CD1c-positive myeloid dendritic cell (primary cell): ENCODE data around the gene SEL1L3.
"Not testable (repeated sequence)": the region's sequence is repeated elsewhere in the genome, so short reads cannot be mapped to it uniquely, and the experiment has no call there.

Experiments
- DNase-seq: peaks from one replicate; pipeline ENCODE4 v3.0.0-alpha.2; 2016; ENCODE audit errors: extremely low spot score

SEL1L3 gene

GRCh38 chr4:25879991-25880651 lies 17.3 kb upstream of the SEL1L3 start:
- DNase-seq = peak; percentile 80

DNA sequence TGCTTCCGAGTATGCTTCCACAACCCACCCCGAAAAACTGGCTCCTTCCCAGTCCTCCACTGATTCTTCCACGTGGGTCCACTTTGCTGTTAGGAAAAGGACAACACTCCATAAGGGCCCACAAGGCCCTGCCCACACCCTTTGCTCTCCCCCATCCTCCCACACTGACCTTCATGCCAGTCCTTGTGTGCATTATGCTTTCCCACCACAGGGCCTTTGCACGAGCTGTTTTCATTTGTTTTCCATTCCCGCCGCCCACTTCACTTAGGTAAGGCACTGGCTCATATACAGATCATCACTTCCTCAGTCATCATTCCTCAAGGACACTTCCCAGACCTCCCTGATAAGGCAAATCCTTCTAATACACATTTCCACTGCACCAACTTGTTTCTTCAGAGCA lies 16.8 kb upstream of the SEL1L3 start:
- DNase-seq = peak; percentile 48

DNA sequence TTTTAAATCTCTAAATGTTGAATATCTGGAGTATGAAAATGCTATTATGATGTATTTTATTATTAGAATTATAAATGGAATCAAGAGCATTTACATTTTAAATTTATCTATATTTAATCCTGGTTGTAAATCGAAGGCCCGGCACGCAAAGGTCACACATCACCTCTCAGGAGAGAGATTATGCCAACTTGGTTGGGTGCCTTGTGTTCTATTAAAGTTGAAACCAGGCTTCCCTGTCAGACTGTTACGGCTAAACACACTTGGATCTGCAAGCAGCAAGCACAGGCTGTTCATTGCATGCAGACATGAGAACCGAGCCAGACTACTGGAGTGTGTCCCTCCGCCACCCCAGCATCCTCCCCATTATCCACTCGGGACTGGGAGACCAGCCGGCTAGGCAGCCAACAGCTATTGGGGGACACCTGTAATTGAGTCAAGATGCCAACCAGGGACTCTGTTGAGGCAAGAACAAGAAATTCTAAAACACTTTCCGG lies 16.4 kb upstream of the SEL1L3 start:
- DNase-seq = no peak

- DNase-seq = peak; percentile 18
Observed at GRCh38 chr4:25878676-25879075, 15.9 kb upstream of the SEL1L3 start.

DNA sequence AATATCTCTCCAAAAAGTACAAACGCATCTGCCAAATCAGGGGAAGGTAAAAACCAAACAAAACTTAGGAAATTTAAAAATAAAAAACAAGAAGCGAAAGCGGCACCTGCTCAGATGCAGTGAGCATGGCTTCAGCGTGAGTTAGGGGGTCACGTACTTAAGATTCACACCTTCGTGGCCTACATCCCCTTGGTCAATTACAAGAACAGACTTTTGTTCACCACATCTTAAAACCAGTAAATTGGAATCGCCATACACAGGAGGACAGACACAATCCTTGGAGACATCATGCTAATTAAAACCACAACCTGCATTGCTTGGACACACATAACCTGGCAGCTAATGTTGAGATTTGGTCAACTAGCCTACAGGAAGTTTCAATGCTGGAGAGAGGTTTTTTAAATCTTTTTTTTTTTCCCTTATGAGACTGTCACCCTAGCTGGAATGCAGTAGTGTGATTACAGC lies 12.5 kb upstream of the SEL1L3 start:
- no peak for DNase-seq

GRCh38 chr4:25874655-25875054 lies 11.9 kb upstream of the SEL1L3 start:
- DNase-seq = no peak

- no peak for DNase-seq
Observed at GRCh38 chr4:25873632-25874129, 10.9 kb upstream of the SEL1L3 start.

- no peak for DNase-seq
Observed at GRCh38 chr4:25872851-25873631, 10.3 kb upstream of the SEL1L3 start.

DNA sequence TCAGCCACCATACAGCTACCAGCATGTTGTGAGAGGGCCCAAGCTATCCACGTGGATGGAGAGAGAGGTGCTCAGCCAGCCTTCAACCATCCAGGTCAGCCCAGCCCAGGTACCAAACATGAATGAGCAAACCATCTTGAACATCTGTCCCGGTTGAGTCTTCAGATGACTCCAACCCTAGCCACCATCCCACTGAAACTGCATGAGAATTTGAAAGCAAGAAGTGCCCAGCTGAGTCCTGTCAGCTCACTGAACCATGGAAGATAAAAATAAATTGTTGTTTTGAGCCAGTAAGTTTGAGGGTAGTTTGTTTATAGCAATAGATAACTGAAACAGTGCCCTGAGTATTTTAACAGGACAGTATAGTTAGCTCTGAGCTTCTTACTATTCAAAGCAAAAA lies 7.3 kb upstream of the SEL1L3 start:
- DNase-seq = no peak

- no peak for DNase-seq
Observed at GRCh38 chr4:25867781-25868294, 5.0 kb upstream of the SEL1L3 start.

DNA sequence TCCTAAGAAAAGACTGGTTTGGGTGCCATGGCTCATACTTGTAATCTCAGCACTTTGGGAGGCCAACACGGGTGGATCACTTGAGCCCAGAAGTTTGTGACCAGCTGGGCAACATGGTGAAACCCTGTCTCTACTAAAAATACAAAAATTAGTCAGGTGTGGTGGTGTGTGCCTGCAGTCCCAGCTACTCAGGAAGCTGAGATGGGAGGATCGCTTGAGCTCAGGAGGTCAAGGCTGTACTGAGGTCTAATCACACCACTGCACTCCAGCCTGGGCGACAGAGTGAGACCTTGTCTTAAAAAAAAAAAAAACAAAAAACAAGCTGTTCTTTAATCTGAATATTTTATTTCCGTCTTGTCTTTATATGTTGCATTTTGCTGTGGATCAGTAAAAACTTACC lies 3.6 kb upstream of the SEL1L3 start:
- not testable (repeated sequence) for DNase-seq

- DNase-seq = no peak
Observed at GRCh38 chr4:25865586-25865985, 2.8 kb upstream of the SEL1L3 start.

GRCh38 chr4:25863831-25864418 lies 1.1 kb upstream of the SEL1L3 start:
- DNase-seq = no peak

GRCh38 chr4:25863347-25863784 lies 578 bp upstream of the SEL1L3 start:
- DNase-seq = peak; percentile 28

DNA sequence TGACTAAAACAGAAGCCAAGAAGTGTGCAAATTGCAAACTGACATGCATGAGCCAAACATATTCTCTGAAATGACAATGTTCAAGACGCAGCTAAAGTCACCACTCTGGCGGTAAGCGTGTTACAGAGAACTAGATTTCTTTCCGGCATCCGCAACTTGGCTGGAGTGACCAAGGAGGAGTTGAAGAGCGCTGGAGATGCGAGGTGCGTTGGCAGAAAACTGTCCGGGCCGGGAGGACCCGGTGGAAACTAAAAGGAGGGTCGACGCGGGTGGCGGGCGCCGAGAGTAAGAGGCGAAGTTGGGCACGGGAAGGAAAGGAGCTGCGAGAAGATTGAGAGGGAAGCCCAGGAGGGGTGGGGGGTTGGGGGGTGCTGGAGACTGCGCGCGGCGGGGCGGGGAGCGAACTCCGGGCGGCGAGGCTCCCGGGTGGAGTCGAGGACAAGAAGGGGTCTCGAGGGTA lies 807 bp downstream of the SEL1L3 start:
- peak; percentile 60 for DNase-seq

DNA sequence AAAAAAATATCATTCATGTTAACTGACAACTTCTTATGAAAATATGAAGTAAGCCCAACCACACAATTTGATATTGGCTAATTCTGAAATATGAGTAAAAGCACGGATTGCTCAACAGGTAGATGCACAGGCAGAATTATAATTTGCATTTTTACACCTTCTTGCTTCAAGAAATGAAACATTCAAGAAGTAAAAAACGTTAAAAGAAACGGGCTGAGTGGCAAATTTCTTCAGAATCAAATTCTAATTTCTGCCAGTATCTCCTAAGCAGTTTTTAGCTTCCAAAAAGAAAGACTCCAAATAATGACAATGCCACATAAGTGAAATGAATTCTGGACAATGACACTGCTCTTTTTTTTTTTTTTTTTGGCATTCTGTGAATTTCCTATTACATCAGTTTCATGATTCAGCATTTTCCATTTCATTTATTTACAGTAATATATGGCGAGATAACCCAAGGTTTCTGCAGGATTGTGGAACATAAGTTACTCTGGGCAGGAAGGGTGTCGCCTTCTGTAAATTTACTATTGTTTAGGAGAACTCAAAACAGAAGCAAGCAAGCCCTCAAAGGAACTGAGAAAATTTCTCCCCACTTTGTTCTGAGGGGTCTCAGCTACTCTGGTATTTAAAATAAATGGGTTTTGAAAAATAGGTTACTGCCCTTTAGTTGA lies 1.4 kb downstream of the SEL1L3 start:
- DNase-seq = peak; percentile 64

- peak; percentile 88 for DNase-seq
Observed at GRCh38 chr4:25860586-25861279, 2.1 kb downstream of the SEL1L3 start.

GRCh38 chr4:25859429-25860148 lies 3.2 kb downstream of the SEL1L3 start:
- DNase-seq = peak; percentile 52

DNA sequence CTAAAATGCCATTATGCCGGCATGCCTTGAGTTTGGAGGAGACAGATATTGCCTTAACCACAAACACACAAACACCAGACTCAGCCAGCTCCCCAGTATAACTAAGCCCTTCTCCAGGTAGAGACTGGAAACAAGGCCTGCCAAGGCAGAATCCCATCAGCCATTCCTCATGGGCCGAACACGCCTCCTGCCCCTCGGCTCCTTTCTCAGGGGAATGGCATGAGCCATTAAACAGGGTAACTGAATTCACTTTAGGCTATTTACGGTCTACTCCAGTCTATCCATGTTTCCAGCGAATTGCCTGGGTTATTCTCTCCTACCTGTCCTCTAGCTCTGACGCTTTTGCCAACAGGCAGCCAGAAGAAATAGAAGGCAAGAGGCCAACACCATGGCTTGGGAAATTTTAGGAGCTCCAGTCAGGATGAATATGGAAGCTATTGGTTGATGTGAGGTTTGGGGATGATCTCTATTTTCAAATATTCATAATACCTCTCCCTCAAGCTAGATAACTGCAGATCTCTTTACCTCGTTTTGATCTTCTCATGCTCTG lies 4.9 kb downstream of the SEL1L3 start:
- DNase-seq = no peak

DNA sequence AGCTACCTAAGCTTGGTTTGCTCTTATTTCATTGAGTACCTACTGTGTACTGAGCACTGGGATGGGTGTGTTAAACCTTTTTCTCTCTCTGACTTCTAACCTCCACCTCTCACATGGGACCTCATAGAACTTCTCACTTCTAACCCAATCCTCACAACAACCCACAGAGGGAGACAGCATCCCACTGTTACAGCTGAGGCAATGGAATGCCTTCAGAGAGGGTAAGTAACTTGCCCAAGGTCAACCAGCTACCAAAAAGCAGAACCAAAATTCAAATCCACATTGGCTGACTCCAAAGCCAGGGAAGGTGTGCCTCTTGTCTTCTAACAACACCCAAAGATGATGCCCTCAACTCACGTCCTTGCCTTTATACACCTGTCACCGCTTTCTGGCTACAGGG lies 5.4 kb downstream of the SEL1L3 start:
- peak; percentile 38 for DNase-seq
